Measurements from ENCODE around the gene CSF3R.

The CSF3R gene

DNA sequence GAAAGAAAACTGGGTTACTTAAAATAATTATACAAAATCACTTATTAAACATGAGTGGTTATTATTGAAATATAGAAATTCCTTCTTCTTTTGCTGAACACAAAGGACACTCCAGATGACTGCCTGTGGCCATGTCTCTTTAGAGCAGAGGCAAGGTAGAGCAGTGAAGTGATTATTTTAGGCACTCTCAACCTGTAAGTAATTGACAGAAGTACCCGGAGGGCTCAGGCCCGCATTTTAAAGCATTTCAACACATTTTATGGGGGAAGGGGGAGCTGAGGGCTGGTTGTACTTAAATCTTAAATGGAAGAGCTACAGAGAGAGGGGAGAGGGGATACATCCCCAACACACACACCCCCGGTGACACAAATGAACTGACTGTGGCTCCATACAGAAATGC is 42.7 kb downstream of the CSF3R start:
- Mint-ChIP-seq H3K27me3 (no peaks in the 10 kb centered on the region), H3K9me3 (no peaks in the 10 kb centered on the region), H3K27ac (no peak overlapping the region), H3K36me3 (no peaks in the 10 kb centered on the region), H3K4me1 (no peaks in the 10 kb centered on the region), H3K4me3 (no peak overlapping the region)
- no peak for ATAC-seq

DNA sequence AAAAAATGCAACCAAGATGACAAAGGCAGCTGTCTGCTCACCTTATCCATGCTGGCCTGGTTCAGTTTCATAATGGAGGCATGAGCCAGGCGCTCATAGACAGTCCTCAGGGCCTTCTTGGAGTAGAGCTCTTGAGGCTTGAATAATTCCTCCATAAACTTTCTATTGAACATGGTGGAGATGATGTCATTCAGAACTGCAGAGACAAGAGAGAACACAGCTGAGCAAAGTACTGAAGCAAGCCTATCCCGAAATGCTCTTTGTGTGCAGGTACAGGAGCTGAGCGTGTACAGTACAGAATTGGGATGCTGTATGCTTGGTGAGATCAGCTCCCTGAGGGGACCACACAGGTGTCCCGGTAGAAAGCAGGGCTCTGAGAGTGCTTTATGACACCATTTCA is 44.0 kb downstream of the CSF3R start:
- no peaks in the 10 kb centered on the region for H3K9me3 Mint-ChIP-seq
- no peaks in the 10 kb centered on the region for H3K27me3 Mint-ChIP-seq
- H3K4me1 Mint-ChIP-seq: no peaks in the 10 kb centered on the region
- H3K36me3 Mint-ChIP-seq: no peaks in the 10 kb centered on the region
- no peak overlapping the region for H3K4me3 Mint-ChIP-seq
- H3K27ac Mint-ChIP-seq: no peak overlapping the region
- ATAC-seq: no peak

DNA sequence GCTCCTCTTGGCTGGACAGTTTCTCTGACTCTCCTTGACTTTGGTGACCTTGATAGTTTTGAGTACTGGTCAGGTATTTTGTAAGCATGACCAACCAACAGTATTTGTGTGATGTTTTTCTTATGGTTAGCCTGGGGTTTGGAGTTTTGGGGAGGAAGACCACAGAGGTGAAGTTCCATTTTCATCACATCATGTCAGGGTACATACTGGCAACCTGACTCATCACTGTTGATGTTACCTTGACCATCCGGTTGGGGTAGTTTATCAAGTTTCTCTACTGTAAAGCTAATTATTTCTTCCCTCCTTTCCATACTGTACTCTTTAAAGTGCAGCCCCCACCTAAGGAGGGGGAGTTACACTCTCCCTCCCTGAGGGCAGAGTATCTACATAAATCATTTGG is 45.9 kb downstream of the CSF3R start:
- H3K4me1 Mint-ChIP-seq: no peaks in the 10 kb centered on the region
- no peaks in the 10 kb centered on the region for H3K9me3 Mint-ChIP-seq
- no peak overlapping the region for H3K4me3 Mint-ChIP-seq
- H3K27ac Mint-ChIP-seq: no peak overlapping the region
- H3K36me3 Mint-ChIP-seq: no peaks in the 10 kb centered on the region
- no peak for ATAC-seq
- no peaks in the 10 kb centered on the region for H3K27me3 Mint-ChIP-seq

GRCh38 chr1:36433102-36433501 is 49.6 kb downstream of the CSF3R start:
- Mint-ChIP-seq H3K4me1 (no peaks in the 10 kb centered on the region), H3K27ac (no peak overlapping the region), H3K9me3 (no peaks in the 10 kb centered on the region), H3K4me3 (no peak overlapping the region), H3K27me3 (no peaks in the 10 kb centered on the region), H3K36me3 (peaks cover 11% of the 10 kb centered on the region)
- ATAC-seq: no peak

- no peak for ATAC-seq
- Mint-ChIP-seq H3K9me3 (no peaks in the 10 kb centered on the region), H3K27me3 (no peaks in the 10 kb centered on the region), H3K36me3 (peaks cover 11% of the 10 kb centered on the region), H3K4me3 (no peak overlapping the region), H3K27ac (no peak overlapping the region), H3K4me1 (no peaks in the 10 kb centered on the region)
These were observed 50.1 kb downstream of the CSF3R start for GRCh38 chr1:36432616-36433015.

DNA sequence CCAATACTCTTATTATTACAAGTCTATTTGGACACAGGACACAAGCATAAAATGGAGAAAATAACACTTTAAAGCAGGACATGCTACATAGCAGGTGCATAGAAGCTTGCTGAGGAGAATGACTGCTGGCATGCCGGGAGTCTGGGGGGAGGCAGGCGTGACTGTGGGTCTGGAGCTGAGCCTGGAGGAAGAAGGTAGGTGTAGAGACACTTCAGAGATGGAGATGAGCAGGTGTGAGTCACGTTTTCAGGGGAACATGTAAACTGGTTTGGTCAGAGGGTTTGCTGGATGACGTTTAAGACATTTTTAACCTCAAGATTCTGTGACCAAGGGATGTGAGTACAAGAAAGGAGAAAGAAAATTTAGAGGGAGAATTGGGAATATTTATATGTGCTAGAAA is 56.9 kb downstream of the CSF3R start:
- peaks cover 1% of the 10 kb centered on the region for H3K36me3 Mint-ChIP-seq
- no peaks in the 10 kb centered on the region for H3K27me3 Mint-ChIP-seq
- no peak for ATAC-seq
- H3K4me3 Mint-ChIP-seq: no peak overlapping the region
- no peaks in the 10 kb centered on the region for H3K9me3 Mint-ChIP-seq
- no peak overlapping the region for H3K27ac Mint-ChIP-seq
- H3K4me1 Mint-ChIP-seq: peaks cover 7% of the 10 kb centered on the region

GRCh38 chr1:36421649-36422048 is 61.1 kb downstream of the CSF3R start:
- Mint-ChIP-seq H3K36me3 (no peaks in the 10 kb centered on the region), H3K4me3 (no peak overlapping the region), H3K27ac (peak overlapping the region; percentile 76), H3K4me1 (peaks cover 12% of the 10 kb centered on the region), H3K9me3 (no peaks in the 10 kb centered on the region), H3K27me3 (no peaks in the 10 kb centered on the region)
- no peak for ATAC-seq

- Mint-ChIP-seq H3K27ac (peak overlapping the region; percentile 76), H3K9me3 (no peaks in the 10 kb centered on the region), H3K4me1 (peaks cover 12% of the 10 kb centered on the region), H3K27me3 (no peaks in the 10 kb centered on the region), H3K36me3 (no peaks in the 10 kb centered on the region), H3K4me3 (no peak overlapping the region)
- peak; percentile 88 for ATAC-seq
These were observed 61.8 kb downstream of the CSF3R start for GRCh38 chr1:36420836-36421317.

- Mint-ChIP-seq H3K27me3 (no peaks in the 10 kb centered on the region), H3K4me3 (no peak overlapping the region), H3K9me3 (no peaks in the 10 kb centered on the region), H3K36me3 (no peaks in the 10 kb centered on the region), H3K4me1 (peaks cover 12% of the 10 kb centered on the region), H3K27ac (peak overlapping the region; percentile 76)
- no peak for ATAC-seq
These were observed 62.3 kb downstream of the CSF3R start for GRCh38 chr1:36420409-36420808.

- no peaks in the 10 kb centered on the region for H3K9me3 Mint-ChIP-seq
- no peaks in the 10 kb centered on the region for H3K27me3 Mint-ChIP-seq
- H3K36me3 Mint-ChIP-seq: no peaks in the 10 kb centered on the region
- no peak for ATAC-seq
- H3K4me3 Mint-ChIP-seq: no peak overlapping the region
- no peak overlapping the region for H3K27ac Mint-ChIP-seq
- peaks cover 12% of the 10 kb centered on the region for H3K4me1 Mint-ChIP-seq
These were observed 63.1 kb downstream of the CSF3R start for GRCh38 chr1:36419569-36419968.

- Mint-ChIP-seq H3K27ac (no peak overlapping the region), H3K36me3 (no peaks in the 10 kb centered on the region), H3K9me3 (no peaks in the 10 kb centered on the region), H3K27me3 (no peaks in the 10 kb centered on the region), H3K4me3 (no peak overlapping the region), H3K4me1 (peaks cover 12% of the 10 kb centered on the region)
- no peak for ATAC-seq
These were observed 63.6 kb downstream of the CSF3R start for GRCh38 chr1:36419140-36419539.

- Mint-ChIP-seq H3K27ac (no peak overlapping the region), H3K4me1 (peaks cover 12% of the 10 kb centered on the region), H3K9me3 (no peaks in the 10 kb centered on the region), H3K36me3 (no peaks in the 10 kb centered on the region), H3K27me3 (no peaks in the 10 kb centered on the region), H3K4me3 (no peak overlapping the region)
- no peak for ATAC-seq
These were observed 64.8 kb downstream of the CSF3R start for GRCh38 chr1:36417931-36418330.
